Measurements from ENCODE around the gene CLDN10. TPM values are rescaled to one million over a fixed set of nuclear protein-coding genes. Genes with fewer than 3 reads are reported as not detected.
"Not testable (repeated sequence)": the region's sequence is repeated elsewhere in the genome, so short reads cannot be mapped to it uniquely, and the experiment has no call there.

Gene CLDN10
- total RNA-seq, 1 experiment from 2014 or later = not detected

GRCh38 chr13:95564091-95564490, 11.6 kb downstream of the CLDN10 start:
- H3K4me1 ChIP-seq = no peaks in the 10 kb centered on the region
- Mint-ChIP-seq H3K4me1 (ENCODE audit: low read depth, unreplicated experiment) (no peaks in the 10 kb centered on the region), H3K4me3 (ENCODE audit: unreplicated experiment) (no peak overlapping the region), H3K36me3 (ENCODE audit: insufficient read depth, unreplicated experiment) (no peaks in the 10 kb centered on the region), H3K27me3 (ENCODE audit: insufficient read depth, unreplicated experiment) (peaks cover 10% of the 10 kb centered on the region), H3K27ac (ENCODE audit: unreplicated experiment) (no peak overlapping the region), H3K9me3 (ENCODE audit: unreplicated experiment) (no peaks in the 10 kb centered on the region)
- H3K27me3 ChIP-seq (replicated peaks; ENCODE audit: control insufficient read depth, insufficient read depth, low read length) = no peaks in the 10 kb centered on the region
- TF ChIP-seq CTCF (IDR thresholded peaks at IDR 0.05; ENCODE audit: insufficient read depth in 1 of 2, low read depth in 1 of 2, low read length in 1 of 2, severe bottlenecking in 1 of 2, unreplicated experiment in 1 of 2) = no peak
- POLR2A ChIA-PET = no interaction called here
- no TSS peak for BruUV-seq (replicated peaks)
- DNase-seq = no peak
- H3K36me3 ChIP-seq (ENCODE audit: control insufficient read depth, insufficient read depth, low read length) = no peaks in the 10 kb centered on the region
- no peaks in the 10 kb centered on the region for H3K9me3 ChIP-seq
- no peak overlapping the region for H3K4me3 ChIP-seq (ENCODE audit: low read depth, low read length)
- intact Hi-C loops (cut with micrococcal nuclease; ENCODE audit: unreplicated experiment) = loop anchor here (2.0 kb wide), 2 partner anchors 27 to 71 kb away; no protein-coding TSS in a partner anchor
- CTCF ChIA-PET = interaction anchor here (0.7 to 1.5 kb wide), 3 partner anchors 27 to 160 kb away, joined by 3 read pairs; no protein-coding TSS in a partner anchor

- H3K27ac Mint-ChIP-seq (ENCODE audit: unreplicated experiment) = no peak overlapping the region
- no peak for DNase-seq
- no peak overlapping the region for H3K4me3 ChIP-seq (ENCODE audit: low read depth, low read length)
- no peaks in the 10 kb centered on the region for H3K36me3 Mint-ChIP-seq (ENCODE audit: insufficient read depth, unreplicated experiment)
- no peaks in the 10 kb centered on the region for H3K4me1 Mint-ChIP-seq (ENCODE audit: low read depth, unreplicated experiment)
- H3K27me3 Mint-ChIP-seq (ENCODE audit: insufficient read depth, unreplicated experiment) = peaks cover 10% of the 10 kb centered on the region
- no peak for TF ChIP-seq CTCF (IDR thresholded peaks at IDR 0.05; ENCODE audit: insufficient read depth in 1 of 2, low read depth in 1 of 2, low read length in 1 of 2, severe bottlenecking in 1 of 2, unreplicated experiment in 1 of 2)
- no peaks in the 10 kb centered on the region for H3K36me3 ChIP-seq (ENCODE audit: control insufficient read depth, insufficient read depth, low read length)
- no peaks in the 10 kb centered on the region for H3K9me3 Mint-ChIP-seq (ENCODE audit: unreplicated experiment)
- no peaks in the 10 kb centered on the region for H3K4me1 ChIP-seq
- ChIA-PET POLR2A (no interaction called here), CTCF (interaction anchor here (1.5 kb wide), 2 partner anchors 28 to 73 kb away, joined by 3 read pairs; no protein-coding TSS in a partner anchor)
- H3K27me3 ChIP-seq (replicated peaks; ENCODE audit: control insufficient read depth, insufficient read depth, low read length) = no peaks in the 10 kb centered on the region
- no TSS peak for BruUV-seq (replicated peaks)
- H3K4me3 Mint-ChIP-seq (ENCODE audit: unreplicated experiment) = no peak overlapping the region
- H3K9me3 ChIP-seq = no peaks in the 10 kb centered on the region
- intact Hi-C loops (cut with micrococcal nuclease; ENCODE audit: unreplicated experiment) = loop anchor here (2.0 kb wide), 2 partner anchors 28 to 72 kb away; no protein-coding TSS in a partner anchor
These were observed 12.3 kb downstream of the CLDN10 start for GRCh38 chr13:95564733-95565291.

GRCh38 chr13:95565758-95566157, 13.2 kb downstream of the CLDN10 start:
- POLR2A ChIA-PET = not testable (repeated sequence)

More at GRCh38 chr13:95565758-95566157, 13.2 kb downstream of the CLDN10 start:
- BruUV-seq (replicated peaks); H3K27me3 Mint-ChIP-seq (ENCODE audit: insufficient read depth, unreplicated experiment); H3K27ac Mint-ChIP-seq (ENCODE audit: unreplicated experiment); H3K4me1 Mint-ChIP-seq (ENCODE audit: low read depth, unreplicated experiment); H3K36me3 Mint-ChIP-seq (ENCODE audit: insufficient read depth, unreplicated experiment); CTCF ChIA-PET; H3K36me3 ChIP-seq (ENCODE audit: control insufficient read depth, insufficient read depth, low read length); DNase-seq; H3K4me1 ChIP-seq; H3K4me3 Mint-ChIP-seq (ENCODE audit: unreplicated experiment); H3K4me3 ChIP-seq (ENCODE audit: low read depth, low read length); H3K9me3 ChIP-seq; H3K27me3 ChIP-seq (replicated peaks; ENCODE audit: control insufficient read depth, insufficient read depth, low read length); H3K9me3 Mint-ChIP-seq (ENCODE audit: unreplicated experiment): not testable (repeated sequence)
- intact Hi-C loops (cut with micrococcal nuclease; ENCODE audit: unreplicated experiment) = loop anchor here (2.0 kb wide), 2 partner anchors 29 to 73 kb away; no protein-coding TSS in a partner anchor
